ENCODE data around the gene ABHD17A. TPM values are rescaled to one million over a fixed set of nuclear protein-coding genes. Genes with fewer than 3 reads are reported as not detected.

ABHD17A gene
- total and polyA plus RNA-seq, 2 donors (not counting 1 experiment from before 2014, with no cell fraction given), result 23.0 to 74.5 TPM

GRCh38 chr19:1925544-1925943 lies 40.2 kb upstream of the ABHD17A start:
- Histone ChIP-seq H3K9ac (ENCODE audit: insufficient read depth, low read length) (no peak overlapping the region), H3K27me3 (ENCODE audit: control insufficient read depth, insufficient read depth, low read length) (no peaks in the 10 kb centered on the region), H3K79me2 (ENCODE audit: control insufficient read depth, insufficient read depth, low read length) (no peaks in the 10 kb centered on the region), H3K4me2 (ENCODE audit: extremely low read depth, insufficient read depth, low read length) (no peak overlapping the region), H3K9me3 (ENCODE audit: control insufficient read depth, insufficient read depth, low read depth, low read length) (no peaks in the 10 kb centered on the region), H2AFZ (ENCODE audit: low read length) (no peak overlapping the region), H3K27ac (ENCODE audit: insufficient read depth, low read length) (no peak overlapping the region), H4K20me1 (ENCODE audit: control insufficient read depth, extremely low read depth, insufficient read depth, low read length) (no peaks in the 10 kb centered on the region), H3K4me3 (replicated peaks in 1 of 4; ENCODE audit: control extremely low read depth in 1 of 4, insufficient read depth in 1 of 4, low read depth in 3 of 4, low read length in 4 of 4) (no peak overlapping the region), H3K36me3 (ENCODE audit: control insufficient read depth, insufficient read depth, low read length) (peaks cover 19% of the 10 kb centered on the region), H3K4me1 (ENCODE audit: control insufficient read depth, extremely low read depth, insufficient read depth, low read length) (peaks cover 3% of the 10 kb centered on the region)
- DNase-seq (ENCODE audit: low read depth in 2 of 2), result no peak
- no peak for TF ChIP-seq CTCF (conservative IDR thresholded peaks at IDR 0.05 in 1 of 2, IDR thresholded peaks at IDR 0.05 in 1 of 2; ENCODE audit: low read depth in 1 of 2, low read length in 2 of 2)
- no peak for TF ChIP-seq EZH2 (IDR thresholded peaks at IDR 0.05; ENCODE audit: low read length, missing control alignments)

- Histone ChIP-seq H3K4me3 (replicated peaks in 1 of 4; ENCODE audit: control extremely low read depth in 1 of 4, insufficient read depth in 1 of 4, low read depth in 3 of 4, low read length in 4 of 4) (no peak overlapping the region), H3K9me3 (ENCODE audit: control insufficient read depth, insufficient read depth, low read depth, low read length) (no peaks in the 10 kb centered on the region), H3K9ac (ENCODE audit: insufficient read depth, low read length) (no peak overlapping the region), H3K79me2 (ENCODE audit: control insufficient read depth, insufficient read depth, low read length) (no peaks in the 10 kb centered on the region), H3K27me3 (ENCODE audit: control insufficient read depth, insufficient read depth, low read length) (no peaks in the 10 kb centered on the region), H3K36me3 (ENCODE audit: control insufficient read depth, insufficient read depth, low read length) (peaks cover 25% of the 10 kb centered on the region), H3K27ac (ENCODE audit: insufficient read depth, low read length) (no peak overlapping the region), H3K4me2 (ENCODE audit: extremely low read depth, insufficient read depth, low read length) (no peak overlapping the region), H2AFZ (ENCODE audit: low read length) (no peak overlapping the region), H4K20me1 (ENCODE audit: control insufficient read depth, extremely low read depth, insufficient read depth, low read length) (no peaks in the 10 kb centered on the region), H3K4me1 (ENCODE audit: control insufficient read depth, extremely low read depth, insufficient read depth, low read length) (no peaks in the 10 kb centered on the region)
- DNase-seq (ENCODE audit: low read depth in 2 of 2), result no peak
- TF ChIP-seq CTCF (conservative IDR thresholded peaks at IDR 0.05 in 1 of 2, IDR thresholded peaks at IDR 0.05 in 1 of 2; ENCODE audit: low read depth in 1 of 2, low read length in 2 of 2) (no peak), EZH2 (IDR thresholded peaks at IDR 0.05; ENCODE audit: low read length, missing control alignments) (no peak)
Measured at GRCh38 chr19:1924320-1924961, 39.1 kb upstream of the ABHD17A start.

GRCh38 chr19:1923319-1923718 lies 38.0 kb upstream of the ABHD17A start:
- Histone ChIP-seq H3K4me2 (ENCODE audit: extremely low read depth, insufficient read depth, low read length) (no peak overlapping the region), H3K27ac (ENCODE audit: insufficient read depth, low read length) (no peak overlapping the region), H3K4me1 (ENCODE audit: control insufficient read depth, extremely low read depth, insufficient read depth, low read length) (no peaks in the 10 kb centered on the region), H4K20me1 (ENCODE audit: control insufficient read depth, extremely low read depth, insufficient read depth, low read length) (no peaks in the 10 kb centered on the region), H2AFZ (ENCODE audit: low read length) (no peak overlapping the region), H3K27me3 (ENCODE audit: control insufficient read depth, insufficient read depth, low read length) (no peaks in the 10 kb centered on the region), H3K9me3 (ENCODE audit: control insufficient read depth, insufficient read depth, low read depth, low read length) (no peaks in the 10 kb centered on the region), H3K79me2 (ENCODE audit: control insufficient read depth, insufficient read depth, low read length) (no peaks in the 10 kb centered on the region), H3K9ac (ENCODE audit: insufficient read depth, low read length) (no peak overlapping the region), H3K4me3 (replicated peaks in 1 of 4; ENCODE audit: control extremely low read depth in 1 of 4, insufficient read depth in 1 of 4, low read depth in 3 of 4, low read length in 4 of 4) (no peak overlapping the region), H3K36me3 (ENCODE audit: control insufficient read depth, insufficient read depth, low read length) (peaks cover 27% of the 10 kb centered on the region)
- DNase-seq (ENCODE audit: low read depth in 2 of 2), result no peak
- TF ChIP-seq EZH2 (IDR thresholded peaks at IDR 0.05; ENCODE audit: low read length, missing control alignments) (no peak), CTCF (conservative IDR thresholded peaks at IDR 0.05 in 1 of 2, IDR thresholded peaks at IDR 0.05 in 1 of 2; ENCODE audit: low read depth in 1 of 2, low read length in 2 of 2) (no peak)
